ENCODE results near the gene ATG9B. TPM values are rescaled to one million over a fixed set of nuclear protein-coding genes. Genes with fewer than 3 reads are reported as not detected.

Gene ATG9B
- total and polyA plus RNA-seq, 2 donors (not counting 3 experiments of a cell fraction or from before 2014, with no cell fraction given) = 0.04 TPM; not detected in 1

GRCh38 chr7:151013733-151014497, 10.4 kb downstream of the ATG9B start:
- Histone ChIP-seq H3K9ac (replicated peaks; ENCODE audit: extremely low read depth, insufficient read depth, low read length) (no peak overlapping the region), H2AFZ (ENCODE audit: low read depth, low read length) (no peak overlapping the region), H3K9me3 (replicated peaks; ENCODE audit: control insufficient read depth, insufficient read depth, low read length) (no peaks in the 10 kb centered on the region), H3K27ac (ENCODE audit: insufficient read depth, low read depth, low read length) (no peak overlapping the region), H3K27me3 (ENCODE audit: control insufficient read depth in 2 of 2, insufficient read depth in 2 of 2, low read length in 2 of 2) (no peaks in the 10 kb centered on the region), H3K9me1 (replicated peaks; ENCODE audit: control insufficient read depth, extremely low read depth, insufficient read depth, low read length) (no peaks in the 10 kb centered on the region), H3K79me2 (ENCODE audit: control insufficient read depth, insufficient read depth, low read length) (no peaks in the 10 kb centered on the region), H3K36me3 (ENCODE audit: control insufficient read depth in 2 of 2, extremely low read depth in 1 of 2, insufficient read depth in 2 of 2, low read length in 2 of 2) (peaks cover 0 to 21% of the 10 kb centered on the region in 2 experiments), H3K4me3 (replicated peaks in 1 of 3; ENCODE audit: insufficient read depth in 1 of 3, low read depth in 1 of 3, low read length in 3 of 3) (no peak overlapping the region), H3K4me2 (ENCODE audit: insufficient read depth, low read length) (no peak overlapping the region), H3K4me1 (ENCODE audit: control insufficient read depth, extremely low read depth, insufficient read depth, low read length) (peaks cover 14% of the 10 kb centered on the region), H4K20me1 (replicated peaks; ENCODE audit: control insufficient read depth, extremely low read depth, insufficient read depth, low read length) (no peaks in the 10 kb centered on the region)
- TF ChIP-seq GATA2 (IDR thresholded peaks at IDR 0.05; ENCODE audit: insufficient read depth, insufficient read length, low read depth, low read length) (no peak), MYC (IDR thresholded peaks at IDR 0.05; ENCODE audit: low read depth, low read length) (no peak), POLR2AphosphoS5 (IDR thresholded peaks at IDR 0.05; ENCODE audit: insufficient read depth, low read depth, low read length) (no peak), FOS (IDR thresholded peaks at IDR 0.05; ENCODE audit: borderline replicate concordance, insufficient read depth, low read length) (no peak), MAX (IDR thresholded peaks at IDR 0.05; ENCODE audit: insufficient read depth, insufficient read length) (no peak)
- ChIA-PET POLR2A (no interaction called here), CTCF (interaction anchor here (0.8 to 4.0 kb wide), 3 partner anchors 28 to 116 kb away, joined by 3 to 18 read pairs (median 11); no protein-coding TSS in a partner anchor)
- intact Hi-C loops (cut with micrococcal nuclease) (no loop called here), dilution Hi-C loops (cut with MboI; ENCODE audit: extremely low pct_ligation_motif_present, low sequenced_read_pairs) (no loop called here)
- FAIRE-seq (no peak), DNase-seq (ENCODE audit: low read depth, low spot score) (no peak)
- TSS peak; percentile 74 for BruUV-seq (replicated peaks)

- no peak for DNase-seq (ENCODE audit: low read depth, low spot score)
- no peak overlapping the region for H3K4me2 ChIP-seq (ENCODE audit: insufficient read depth, low read length)
- no peak overlapping the region for H3K9ac ChIP-seq (replicated peaks; ENCODE audit: extremely low read depth, insufficient read depth, low read length)
- TF ChIP-seq JUN (IDR thresholded peaks at IDR 0.05; ENCODE audit: borderline replicate concordance, insufficient read depth, insufficient read length, low read depth) (no peak), POLR2AphosphoS5 (IDR thresholded peaks at IDR 0.05; ENCODE audit: insufficient read depth, low read depth, low read length) (no peak), CTCF (IDR thresholded peaks at IDR 0.05; ENCODE audit: extremely low read depth in 1 of 2, insufficient read depth in 1 of 2, low read depth in 1 of 2, low read length in 2 of 2) (no peak)
- no peak overlapping the region for H3K27ac ChIP-seq (ENCODE audit: insufficient read depth, low read depth, low read length)
- no peaks in the 10 kb centered on the region for H4K20me1 ChIP-seq (replicated peaks; ENCODE audit: control insufficient read depth, extremely low read depth, insufficient read depth, low read length)
- no peaks in the 10 kb centered on the region for H3K9me1 ChIP-seq (replicated peaks; ENCODE audit: control insufficient read depth, extremely low read depth, insufficient read depth, low read length)
- intact Hi-C loops (cut with micrococcal nuclease) (no loop called here), dilution Hi-C loops (cut with MboI; ENCODE audit: extremely low pct_ligation_motif_present, low sequenced_read_pairs) (no loop called here)
- H3K27me3 ChIP-seq (ENCODE audit: control insufficient read depth in 2 of 2, insufficient read depth in 2 of 2, low read length in 2 of 2) = no peaks in the 10 kb centered on the region
- no TSS peak for BruUV-seq (replicated peaks)
- peaks cover 18% of the 10 kb centered on the region for H3K4me1 ChIP-seq (ENCODE audit: control insufficient read depth, extremely low read depth, insufficient read depth, low read length)
- no peak overlapping the region for H2AFZ ChIP-seq (ENCODE audit: low read depth, low read length)
- POLR2A ChIA-PET = no interaction called here
- no peak overlapping the region for H3K4me3 ChIP-seq (replicated peaks in 1 of 3; ENCODE audit: insufficient read depth in 1 of 3, low read depth in 1 of 3, low read length in 3 of 3)
- no peaks in the 10 kb centered on the region for H3K79me2 ChIP-seq (ENCODE audit: control insufficient read depth, insufficient read depth, low read length)
- peaks cover 0 to 21% of the 10 kb centered on the region in 2 experiments for H3K36me3 ChIP-seq (ENCODE audit: control insufficient read depth in 2 of 2, extremely low read depth in 1 of 2, insufficient read depth in 2 of 2, low read length in 2 of 2)
- H3K9me3 ChIP-seq (replicated peaks; ENCODE audit: control insufficient read depth, insufficient read depth, low read length) = no peaks in the 10 kb centered on the region
- CTCF ChIA-PET = interaction anchor here (2.4 to 6.5 kb wide), 4 partner anchors 20 to 115 kb away, joined by 11 to 68 read pairs (median 22); partner anchors contain the start of gene NOS3
- no peak for FAIRE-seq
Measured at GRCh38 chr7:151013356-151013732, 10.9 kb downstream of the ATG9B start.
